K562 (cell line): ENCODE results near the gene HSPA1L. TPM values are rescaled to one million over a fixed set of nuclear protein-coding genes. Genes with fewer than 3 reads are reported as not detected.

Source experiments
- HBP1 ChIP-seq: fragments of 450-650 bp; formaldehyde crosslinking; IDR thresholded peaks from 2 replicates; pipeline ENCODE4 v1.4.0; 2022; ENCODE audit warnings: missing genetic modification characterization
- MEIS2 ChIP-seq: fragments of 450-650 bp; IDR thresholded peaks from 2 replicates; pipeline ENCODE4 v1.6.1; 2014; ENCODE audit warnings: mild to moderate bottlenecking; ENCODE audit not compliant: partially characterized antibody
- NFIC ChIP-seq: fragments of 450-650 bp; IDR thresholded peaks from 2 replicates; pipeline ENCODE4 v1.6.1; 2017; ENCODE audit warnings: mild to moderate bottlenecking, inconsistent platforms
- PCBP1 ChIP-seq: fragments of 200-400 bp; formaldehyde crosslinking; IDR thresholded peaks from 2 replicates; pipeline ENCODE4 v1.6.1; 2018; ENCODE audit warnings: mild to moderate bottlenecking, low read depth, low read length; ENCODE audit not compliant: poor library complexity, severe bottlenecking
- PHF21A ChIP-seq: fragments of 450-650 bp; IDR thresholded peaks from 2 replicates; pipeline ENCODE4 v1.6.1; 2017; ENCODE audit warnings: low read depth, borderline replicate concordance
- POLR2AphosphoS5 ChIP-seq: IDR thresholded peaks from 2 replicates; pipeline ENCODE4 v1.6.1; 2011; ENCODE audit warnings: mild to moderate bottlenecking, low read depth, low read length, moderate library complexity; ENCODE audit not compliant: control insufficient read depth, insufficient read depth
- SAP30 ChIP-seq: fragments of 200-600 bp; sonication (generic); IDR thresholded peaks from 2 replicates; pipeline ENCODE4 v1.6.1; 2012; ENCODE audit warnings: borderline replicate concordance, low read depth, mild to moderate bottlenecking, moderate library complexity, low read length, control low read depth, inconsistent platforms; ENCODE audit not compliant: insufficient read depth, poor library complexity, severe bottlenecking
- SUPT5H ChIP-seq: fragments of 450-650 bp; IDR thresholded peaks from 2 replicates; pipeline ENCODE4 v1.6.1; 2016
- THAP12 ChIP-seq: fragments of 250-450 bp; sonication (Bioruptor Pico); IDR thresholded peaks from 2 replicates; pipeline ENCODE4 v1.9.0; 2021; ENCODE audit warnings: mild to moderate bottlenecking, inconsistent platforms
- XRCC3 ChIP-seq: fragments of 450-650 bp; IDR thresholded peaks from 2 replicates; pipeline ENCODE4 v1.6.1; 2017; ENCODE audit warnings: mild to moderate bottlenecking, moderate library complexity
- ZBTB34 ChIP-seq: fragments of 250-450 bp; sonication (Bioruptor Pico); IDR thresholded peaks from 2 replicates; pipeline ENCODE4 v1.8.0; 2021; ENCODE audit warnings: mild to moderate bottlenecking, moderate library complexity
- ZBTB9 ChIP-seq: fragments of 450-650 bp; formaldehyde crosslinking; IDR thresholded peaks from 2 replicates; pipeline ENCODE4 v1.4.0; 2020; ENCODE audit warnings: mild to moderate bottlenecking, moderate library complexity
- ZEB2 ChIP-seq: fragments of 450-650 bp; IDR thresholded peaks from 2 replicates; pipeline ENCODE4 v1.6.1; 2016
- ZNF717 ChIP-seq: fragments of 250-450 bp; sonication (Bioruptor Pico); IDR thresholded peaks from 2 replicates; pipeline ENCODE4 v1.5.0; 2021
- ZNF79 ChIP-seq: fragments of 250-450 bp; sonication (Bioruptor Pico); IDR thresholded peaks from 2 replicates; pipeline ENCODE4 v1.4.0; 2020; ENCODE audit warnings: low read depth, mild to moderate bottlenecking, moderate library complexity
- polyA plus RNA-seq, 8 experiments: library from polyadenylated mRNA; depleted of rRNA in 4 of 8; stranded (reverse) in 5 of 8; unstranded in 3 of 8; fragments of >200 nt; fragmentation: Nextera tagmentation in 2 of 8; fragmentation: Illumina TruSeq in 1 of 8; extraction: Ambion mirVana in 2 of 8; extraction: Trizol in 1 of 8; gene quantifications; 2 replicates each; pipeline versions ENCODE4 v1.2.1 to v1.2.3, GENCODE V29; 2011 to 2014; ENCODE audit warnings: inconsistent platforms in 1 of 8, missing spikeins in 1 of 8
- total RNA-seq, 7 experiments: library from RNA; depleted of rRNA in 6 of 7; stranded (reverse); fragments of >200 nt in 6 of 7; fragmentation: Illumina TruSeq in 2 of 7; extraction: Trizol in 2 of 7; gene quantifications; 2 replicates each; pipeline versions ENCODE4 v1.2.1 to v1.2.3, GENCODE V29; 2011 to 2021; ENCODE audit warnings: low replicate concordance in 1 of 7

The HSPA1L gene
- total and polyA plus RNA-seq, 9 of the 15 experiments (the other 6 are each of a cell fraction or from before 2014, with no cell fraction given) = 0.14 to 2.1 (median 1.3) TPM

- TF ChIP-seq THAP12 (CRISPR knock-in tag) (no peak), SUPT5H (peak; percentile 49), ZNF717 (no peak), HBP1 (peak; percentile 70; the same call in 1 of the 2 replicates), NFIC (no peak), MEIS2 (no peak), ZBTB9 (CRISPR knock-in tag) (0 out of 2 replicates have a peak, but pooled peaks have one; percentile 35), XRCC3 (no peak), ZEB2 (no peak), ZNF79 (0 out of 2 replicates have a peak, but pooled peaks have one; percentile 16), PCBP1 (no peak), PHF21A (no peak), ZBTB34 (CRISPR knock-in tag) (no peak), POLR2AphosphoS5 (peak; percentile 34; the same call in 1 of the 2 replicates), SAP30 (no peak)
Measured at GRCh38 chr6:31826793-31827285, 11.8 kb upstream of the HSPA1L start (continued).
